Stomach smooth muscle (tissue), 2 donors: ENCODE measurements around the gene CMIP.
A peak's percentile ranks its signal among the peaks of the same experiment; 100 is the strongest.

Source experiments
- H3K27ac ChIP-seq: one replicate; pipeline ENCODE4 v1.7.0; 2013; ENCODE audit warnings: mild to moderate bottlenecking, low read length, inconsistent platforms
- H3K27me3 ChIP-seq, 2 donors: one replicate each; pipeline ENCODE4 v1.7.0; 2013; ENCODE audit warnings: low read length in 2 of 2; ENCODE audit not compliant: insufficient read depth in 2 of 2, control insufficient read depth in 1 of 2
- H3K36me3 ChIP-seq, 2 donors: one replicate each; pipeline ENCODE4 v1.7.0; 2013; ENCODE audit warnings: low read length in 2 of 2; ENCODE audit not compliant: control insufficient read depth in 2 of 2, insufficient read depth in 2 of 2
- H3K4me1 ChIP-seq: one replicate; pipeline ENCODE4 v1.7.0; 2013; ENCODE audit warnings: low read length; ENCODE audit not compliant: control insufficient read depth, insufficient read depth
- H3K4me3 ChIP-seq, 2 donors: one replicate each; pipeline ENCODE4 v1.7.0; 2013; ENCODE audit warnings: low read length in 2 of 2
- H3K9ac ChIP-seq, 2 donors: one replicate each; pipeline ENCODE4 v1.7.0; 2013; ENCODE audit warnings: low read length in 2 of 2, mild to moderate bottlenecking in 1 of 2
- H3K9me3 ChIP-seq, 2 donors: one replicate each; pipeline ENCODE4 v1.7.0; 2013; ENCODE audit warnings: low read length in 2 of 2; ENCODE audit not compliant: control insufficient read depth in 2 of 2
- donor health status: healthy.
- donor health status: Pancreatic carcinoma.

The CMIP gene

DNA sequence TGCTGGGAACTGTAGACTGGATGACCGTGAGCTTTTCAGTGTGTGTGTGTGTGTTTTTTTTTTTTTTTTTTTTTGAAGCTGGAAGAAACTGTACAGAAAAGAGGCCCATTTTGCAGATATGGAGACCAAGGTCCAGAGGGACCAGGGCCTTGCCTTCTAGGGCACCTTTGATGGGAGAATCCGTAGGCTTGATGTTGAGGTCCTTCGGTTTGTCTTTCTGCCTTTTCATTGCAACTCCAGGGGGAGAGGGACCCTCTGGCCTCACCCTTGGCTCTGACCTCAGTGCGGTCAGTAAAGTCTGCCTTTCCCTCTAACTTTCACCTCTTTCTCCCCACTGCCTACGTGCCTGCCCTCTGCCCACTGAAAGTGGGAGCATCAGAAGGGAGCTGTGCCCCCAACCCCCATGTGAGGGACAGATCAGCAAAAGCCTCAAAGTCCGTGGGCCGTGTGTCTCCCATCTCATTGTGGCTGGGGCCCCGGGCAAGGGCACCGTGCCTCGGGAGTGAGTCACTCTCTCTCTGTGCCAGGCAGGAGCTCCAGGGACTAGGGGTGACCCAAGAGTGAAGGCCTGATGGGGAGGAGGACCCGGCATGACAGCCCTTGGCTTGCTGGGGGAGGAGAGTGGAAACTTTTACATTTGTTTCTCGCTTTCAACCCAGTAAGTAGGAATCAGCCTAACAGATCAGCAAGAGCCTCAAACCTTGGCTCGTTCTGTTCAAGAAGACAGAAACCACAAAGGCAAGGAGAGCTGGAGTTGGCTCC is 123.6 kb downstream of the CMIP start:
- Histone ChIP-seq H3K9ac (no peak overlapping the region), H3K27ac (peak overlapping the region; percentile 70), H3K27me3 (no peaks in the 10 kb centered on the region), H3K4me1 (peaks cover 31% of the 10 kb centered on the region), H3K4me3 (peak overlapping the region in 1 of 2 donors; percentile 30), H3K36me3 (no peaks in the 10 kb centered on the region), H3K9me3 (no peaks in the 10 kb centered on the region)

DNA sequence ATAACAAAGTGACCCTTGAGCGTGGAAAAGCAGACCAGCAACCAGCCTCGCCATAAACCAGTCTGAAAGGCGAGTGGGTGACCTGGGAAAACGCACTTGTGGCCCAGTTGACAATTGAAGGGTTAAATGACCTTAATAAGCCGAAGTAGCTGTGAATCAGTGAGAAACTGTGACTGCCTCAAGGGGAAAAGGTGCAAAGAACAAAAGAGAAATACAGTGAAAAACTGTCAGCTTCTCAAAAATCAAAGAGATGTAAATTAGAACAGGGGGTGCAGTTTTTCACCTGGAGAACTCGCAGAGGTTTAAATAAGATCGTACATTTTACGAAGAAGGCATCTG is 124.1 kb downstream of the CMIP start:
- H3K4me1 ChIP-seq, result peaks cover 31% of the 10 kb centered on the region
- H3K9ac ChIP-seq, result no peak overlapping the region
- H3K27me3 ChIP-seq, result no peaks in the 10 kb centered on the region
- H3K27ac ChIP-seq, result peak overlapping the region; percentile 70
- H3K36me3 ChIP-seq, result no peaks in the 10 kb centered on the region
- H3K4me3 ChIP-seq, result peak overlapping the region in 1 of 2 donors; percentile 30
- no peaks in the 10 kb centered on the region for H3K9me3 ChIP-seq

DNA sequence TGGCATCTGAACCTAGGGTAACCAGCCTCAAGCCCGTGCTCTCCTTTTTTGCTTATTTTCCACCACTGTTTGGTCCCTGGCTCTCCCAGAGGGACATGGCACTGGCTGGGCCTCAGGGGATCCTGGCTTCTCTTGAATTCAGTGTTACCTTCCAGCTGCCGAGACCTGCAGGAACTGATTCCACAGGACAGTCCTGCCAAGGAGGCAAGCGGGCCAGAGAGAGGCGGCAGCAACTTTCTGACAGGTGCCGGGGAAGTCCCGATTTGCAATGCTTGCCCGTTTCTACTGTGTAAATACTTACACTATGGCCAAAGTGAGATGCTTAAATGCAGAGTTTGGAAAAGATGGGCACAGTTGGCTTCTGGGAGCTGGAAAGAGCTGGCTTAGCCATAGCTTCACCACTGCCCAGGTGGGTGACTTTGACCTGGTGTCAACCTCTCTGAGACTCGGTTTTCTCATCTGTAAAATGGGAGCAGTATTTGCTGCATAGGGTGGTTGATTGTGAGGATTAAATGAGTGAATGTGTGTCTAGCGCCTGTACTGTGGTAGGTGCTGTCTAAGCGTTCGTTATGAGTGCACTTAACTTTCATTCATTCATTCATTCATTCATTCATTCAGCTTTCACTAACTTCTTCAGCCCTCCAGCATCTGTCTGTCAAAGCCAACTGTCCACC is 124.9 kb downstream of the CMIP start:
- no peaks in the 10 kb centered on the region for H3K9me3 ChIP-seq
- H3K4me1 ChIP-seq, result peaks cover 33% of the 10 kb centered on the region
- no peak overlapping the region for H3K9ac ChIP-seq
- H3K27me3 ChIP-seq, result no peaks in the 10 kb centered on the region
- no peaks in the 10 kb centered on the region for H3K36me3 ChIP-seq
- H3K27ac ChIP-seq, result peak overlapping the region; percentile 70
- H3K4me3 ChIP-seq, result no peak overlapping the region

DNA sequence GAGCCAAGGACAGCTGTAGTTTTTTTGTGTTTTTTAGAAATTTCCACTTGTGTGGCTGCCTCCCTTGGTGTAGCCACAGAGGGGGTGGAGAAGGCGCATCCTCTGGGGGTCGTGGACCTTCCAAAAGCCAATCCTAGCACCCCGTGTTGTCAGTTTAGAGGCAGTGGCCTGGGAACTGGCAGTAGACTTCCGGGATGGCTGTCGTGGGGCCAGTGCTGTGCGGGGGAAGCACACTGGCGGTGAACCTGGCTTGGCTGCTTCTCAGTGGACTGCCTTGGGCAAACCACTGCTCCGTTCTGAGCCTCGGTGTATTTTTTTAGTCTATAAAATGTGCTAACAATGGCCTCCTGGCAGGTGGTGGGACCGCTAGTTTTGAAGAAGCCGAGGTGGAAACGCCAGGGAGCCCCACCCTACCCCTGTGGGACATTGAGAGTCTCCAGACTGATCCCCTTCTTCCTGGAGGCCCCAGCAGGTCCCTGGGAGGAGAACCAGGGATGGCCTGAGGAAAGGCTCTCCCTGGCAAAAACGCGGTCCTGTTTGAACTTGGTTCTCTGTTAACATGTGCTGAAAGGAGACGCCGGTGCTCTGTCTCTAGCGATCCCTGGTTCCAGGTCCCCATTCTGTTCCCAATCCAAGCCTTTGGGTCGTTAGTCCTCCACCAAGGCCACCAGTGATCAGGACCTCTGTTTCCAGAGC is 125.7 kb downstream of the CMIP start:
- H3K9ac ChIP-seq, result no peak overlapping the region
- no peaks in the 10 kb centered on the region for H3K27me3 ChIP-seq
- no peaks in the 10 kb centered on the region for H3K36me3 ChIP-seq
- H3K4me1 ChIP-seq, result peaks cover 29% of the 10 kb centered on the region
- no peak overlapping the region for H3K27ac ChIP-seq
- no peaks in the 10 kb centered on the region for H3K9me3 ChIP-seq
- no peak overlapping the region for H3K4me3 ChIP-seq

DNA sequence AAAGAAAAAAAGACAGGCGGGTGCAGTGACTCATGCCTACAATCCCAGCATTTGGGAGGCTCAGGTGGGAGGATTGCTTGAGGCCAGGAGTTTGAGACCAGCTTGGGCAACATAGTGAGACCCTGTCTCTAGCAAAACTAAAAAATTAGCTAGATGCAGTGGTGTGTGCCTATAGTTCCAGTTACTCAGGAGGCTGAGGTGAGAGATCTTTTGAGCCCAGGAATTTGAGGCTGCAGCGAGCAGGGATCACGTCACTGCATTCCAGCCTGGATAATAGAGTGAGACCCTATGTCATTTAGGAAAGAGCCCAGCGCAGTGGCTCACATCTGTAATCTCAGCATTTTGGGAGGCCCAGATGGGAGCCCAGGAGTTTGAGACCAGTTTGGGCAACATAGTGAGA is 126.6 kb downstream of the CMIP start:
- Histone ChIP-seq H3K4me1 (peaks cover 29% of the 10 kb centered on the region), H3K36me3 (no peaks in the 10 kb centered on the region), H3K27ac (no peak overlapping the region), H3K4me3 (no peak overlapping the region), H3K27me3 (no peaks in the 10 kb centered on the region), H3K9ac (no peak overlapping the region), H3K9me3 (no peaks in the 10 kb centered on the region)

DNA sequence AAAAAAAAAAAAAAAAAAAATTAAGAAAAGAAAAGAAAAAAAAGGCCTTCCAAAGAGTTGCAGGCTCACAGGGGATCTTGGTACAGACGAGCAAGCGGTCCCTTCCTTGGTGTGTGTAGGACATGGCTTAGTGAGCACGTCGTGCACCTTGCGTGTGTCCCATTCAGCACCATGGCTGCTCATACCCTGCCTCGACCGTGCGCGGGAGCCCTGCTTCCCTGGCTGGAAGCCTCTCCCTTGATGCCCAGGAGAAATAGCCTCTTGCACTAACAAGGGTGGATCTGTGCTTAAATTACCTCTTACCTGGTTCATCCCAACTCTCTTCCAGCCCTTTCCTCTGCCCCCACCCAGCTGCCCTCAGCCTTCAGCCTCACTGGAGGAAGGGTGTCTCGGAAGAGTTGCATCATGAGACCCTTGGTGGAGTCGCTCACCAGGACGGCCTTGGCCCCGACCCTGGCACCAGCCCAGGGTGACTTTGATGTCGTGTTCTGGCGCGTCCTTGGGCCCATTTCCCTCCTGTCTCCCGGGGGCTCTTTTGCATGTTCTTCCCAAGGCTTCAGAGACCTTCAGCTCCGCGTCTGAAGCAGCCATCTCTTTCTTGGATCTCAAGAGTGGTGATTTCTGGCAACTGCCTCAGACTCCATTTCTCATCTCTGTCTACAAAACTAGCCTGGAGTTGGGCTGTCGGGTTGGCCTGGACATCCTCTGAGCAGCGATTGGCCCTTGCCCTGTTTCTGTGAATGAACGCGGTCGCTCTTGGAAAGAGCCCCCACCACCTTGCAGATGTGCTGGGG is 127.2 kb downstream of the CMIP start:
- Histone ChIP-seq H3K27ac (no peak overlapping the region), H3K4me1 (peaks cover 29% of the 10 kb centered on the region), H3K9ac (no peak overlapping the region), H3K27me3 (no peaks in the 10 kb centered on the region), H3K36me3 (no peaks in the 10 kb centered on the region), H3K9me3 (no peaks in the 10 kb centered on the region), H3K4me3 (no peak overlapping the region)

DNA sequence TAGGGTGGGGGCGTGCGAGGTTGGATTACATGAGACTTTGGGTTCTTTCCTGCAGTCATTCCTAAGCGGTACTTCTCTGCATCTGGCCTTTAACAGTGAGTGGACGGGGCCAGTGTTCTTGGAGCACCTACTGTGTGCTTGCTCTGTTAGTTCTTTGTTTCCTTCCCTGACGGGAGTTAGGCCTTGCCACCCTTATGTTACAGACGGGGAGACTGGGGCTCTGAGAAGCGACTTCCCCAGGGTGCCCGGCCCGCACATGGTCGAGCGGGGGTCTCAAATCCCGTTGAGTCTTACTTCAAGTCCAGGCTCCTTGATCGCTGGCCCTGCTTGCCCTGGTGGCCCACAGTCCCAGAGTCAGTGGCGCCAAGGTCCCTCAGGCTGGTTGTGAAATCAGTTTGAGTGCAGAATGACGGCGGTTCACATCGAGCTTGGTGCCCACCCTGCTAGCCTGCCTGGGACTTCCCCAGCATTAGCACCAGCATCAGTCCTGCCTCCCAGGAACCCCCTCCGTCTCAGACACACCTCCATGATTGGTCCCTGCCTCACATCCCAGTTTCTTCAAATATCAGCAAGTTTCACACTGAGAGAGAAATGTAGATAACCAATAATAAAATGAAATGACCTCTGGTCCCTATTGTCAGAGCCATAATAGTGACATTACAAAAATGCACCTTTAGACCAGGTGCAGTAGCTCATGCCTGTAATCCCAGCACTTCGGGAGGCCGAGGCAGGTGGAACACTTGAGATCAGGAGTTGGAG is 128.0 kb downstream of the CMIP start:
- no peaks in the 10 kb centered on the region for H3K36me3 ChIP-seq
- no peak overlapping the region for H3K27ac ChIP-seq
- no peak overlapping the region for H3K4me3 ChIP-seq
- no peaks in the 10 kb centered on the region for H3K27me3 ChIP-seq
- H3K9me3 ChIP-seq, result no peaks in the 10 kb centered on the region
- H3K4me1 ChIP-seq, result peaks cover 29% of the 10 kb centered on the region
- H3K9ac ChIP-seq, result no peak overlapping the region

DNA sequence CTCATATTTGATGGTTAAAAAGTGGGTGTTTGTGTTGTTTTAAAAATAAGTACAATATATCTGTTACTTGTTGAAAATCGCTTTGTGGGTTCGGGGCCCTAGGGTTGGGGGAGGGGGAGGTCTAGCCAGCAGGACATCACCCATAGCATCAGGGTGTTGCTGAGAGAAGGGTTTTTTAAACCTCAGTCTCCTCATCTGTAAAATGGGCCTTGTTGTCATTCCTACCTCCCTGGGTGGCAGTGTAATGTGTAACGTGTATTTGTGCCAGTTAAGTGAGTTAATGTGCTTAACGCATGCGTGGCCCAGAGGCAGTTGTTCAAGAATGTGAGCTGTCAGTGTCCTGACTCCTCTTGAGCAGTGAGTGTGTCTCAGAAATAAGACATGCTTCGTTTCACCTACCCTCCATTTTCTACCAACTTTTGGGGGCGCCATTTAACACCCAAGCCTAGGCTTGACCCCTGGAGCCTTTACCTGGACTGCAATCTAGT is 129.0 kb downstream of the CMIP start:
- H3K36me3 ChIP-seq, result no peaks in the 10 kb centered on the region
- H3K27me3 ChIP-seq, result no peaks in the 10 kb centered on the region
- no peak overlapping the region for H3K9ac ChIP-seq
- no peak overlapping the region for H3K27ac ChIP-seq
- H3K4me1 ChIP-seq, result peaks cover 21% of the 10 kb centered on the region
- H3K4me3 ChIP-seq, result no peak overlapping the region
- H3K9me3 ChIP-seq, result no peaks in the 10 kb centered on the region

DNA sequence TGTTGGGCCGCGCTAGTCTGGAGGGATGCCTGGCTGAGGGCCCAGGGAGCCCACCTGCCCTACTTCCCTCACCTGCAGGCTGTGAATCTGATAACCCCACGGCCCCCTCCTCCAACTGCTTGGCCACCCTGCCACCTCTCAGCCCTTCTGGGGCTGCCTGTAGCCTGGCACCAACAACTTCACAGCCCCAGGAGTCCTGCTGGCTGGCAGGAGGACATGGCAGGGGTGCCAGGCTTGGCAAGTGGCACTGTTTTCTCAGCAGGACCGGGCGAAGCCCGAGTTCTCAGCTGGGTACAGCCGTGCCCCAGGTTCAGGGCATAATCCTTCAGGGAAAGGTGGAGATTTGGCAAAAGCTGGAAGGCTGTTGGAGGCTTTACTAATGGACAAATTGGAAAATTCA is 129.6 kb downstream of the CMIP start:
- Histone ChIP-seq H3K4me1 (peaks cover 15% of the 10 kb centered on the region), H3K27me3 (no peaks in the 10 kb centered on the region), H3K4me3 (no peak overlapping the region), H3K9ac (no peak overlapping the region), H3K27ac (no peak overlapping the region), H3K36me3 (no peaks in the 10 kb centered on the region), H3K9me3 (no peaks in the 10 kb centered on the region)

DNA sequence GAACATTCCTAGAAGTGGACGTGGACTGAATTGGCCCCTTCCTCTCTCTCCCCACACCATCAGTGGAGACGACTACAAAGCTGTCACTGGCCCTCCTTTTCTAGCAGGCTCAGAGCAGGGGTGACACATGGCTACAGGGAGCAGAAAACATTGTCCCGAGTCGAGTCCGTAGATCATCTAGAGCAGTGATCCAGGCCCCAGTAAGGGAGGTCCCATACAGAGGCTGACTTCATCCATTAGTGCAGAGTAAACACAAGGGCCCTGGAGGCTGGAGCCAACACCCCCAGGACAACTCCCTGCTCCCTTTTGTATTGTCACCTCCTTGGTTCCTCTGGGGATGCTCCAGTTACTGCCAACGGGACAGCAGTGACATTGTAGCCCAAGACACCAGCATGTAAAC is 130.7 kb downstream of the CMIP start:
- H3K9ac ChIP-seq, result no peak overlapping the region
- H3K9me3 ChIP-seq, result no peaks in the 10 kb centered on the region
- H3K4me3 ChIP-seq, result no peak overlapping the region
- H3K4me1 ChIP-seq, result peaks cover 11% of the 10 kb centered on the region
- H3K36me3 ChIP-seq, result no peaks in the 10 kb centered on the region
- no peaks in the 10 kb centered on the region for H3K27me3 ChIP-seq
- no peak overlapping the region for H3K27ac ChIP-seq
